ENCODE data around the gene GIMD1.
"Not testable (repeated sequence)": the region's sequence is repeated elsewhere in the genome, so short reads cannot be mapped to it uniquely, and the experiment has no call there.

The GIMD1 gene

DNA sequence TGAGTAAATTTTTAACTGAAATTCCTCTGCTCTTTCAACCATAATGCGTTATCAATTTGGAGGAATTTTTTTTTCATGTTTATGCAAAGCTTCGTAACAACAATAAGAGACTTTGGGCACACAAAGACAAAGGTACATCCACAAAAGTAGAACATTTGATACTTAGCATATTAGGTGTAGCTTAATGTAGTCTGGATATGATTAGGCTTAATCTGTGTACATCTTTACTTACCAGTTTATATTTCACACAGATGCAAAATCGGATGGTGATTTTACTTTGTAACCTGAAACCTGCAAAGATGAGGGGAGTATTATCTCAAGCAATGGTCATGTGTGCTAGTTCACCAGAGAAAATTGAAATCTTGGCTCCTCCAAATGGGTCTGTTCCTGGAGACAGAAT, 32.0 kb downstream of the GIMD1 start:
- Histone ChIP-seq H3K9me3 (ENCODE audit: control insufficient read depth in 1 of 2, low read length in 2 of 2) (peaks cover 0 to 5% of the 10 kb centered on the region in 2 donors), H3K4me3 (ENCODE audit: low read depth in 1 of 2, low read length in 2 of 2) (no peak overlapping the region), H3K4me1 (ENCODE audit: control insufficient read depth in 1 of 2, insufficient read depth in 2 of 2, low read length in 2 of 2) (peaks cover 0 to 8% of the 10 kb centered on the region in 2 donors), H3K36me3 (ENCODE audit: control insufficient read depth in 1 of 2, insufficient read depth in 2 of 2, low read length in 2 of 2) (peaks cover 19 to 68% of the 10 kb centered on the region in 2 donors), H3K9ac (ENCODE audit: low read depth in 1 of 2, low read length in 2 of 2) (no peak overlapping the region), H3K27ac (ENCODE audit: low read depth, low read length) (no peak overlapping the region), H3K27me3 (ENCODE audit: control insufficient read depth in 1 of 2, insufficient read depth in 2 of 2, low read length in 2 of 2) (no peaks in the 10 kb centered on the region)

DNA sequence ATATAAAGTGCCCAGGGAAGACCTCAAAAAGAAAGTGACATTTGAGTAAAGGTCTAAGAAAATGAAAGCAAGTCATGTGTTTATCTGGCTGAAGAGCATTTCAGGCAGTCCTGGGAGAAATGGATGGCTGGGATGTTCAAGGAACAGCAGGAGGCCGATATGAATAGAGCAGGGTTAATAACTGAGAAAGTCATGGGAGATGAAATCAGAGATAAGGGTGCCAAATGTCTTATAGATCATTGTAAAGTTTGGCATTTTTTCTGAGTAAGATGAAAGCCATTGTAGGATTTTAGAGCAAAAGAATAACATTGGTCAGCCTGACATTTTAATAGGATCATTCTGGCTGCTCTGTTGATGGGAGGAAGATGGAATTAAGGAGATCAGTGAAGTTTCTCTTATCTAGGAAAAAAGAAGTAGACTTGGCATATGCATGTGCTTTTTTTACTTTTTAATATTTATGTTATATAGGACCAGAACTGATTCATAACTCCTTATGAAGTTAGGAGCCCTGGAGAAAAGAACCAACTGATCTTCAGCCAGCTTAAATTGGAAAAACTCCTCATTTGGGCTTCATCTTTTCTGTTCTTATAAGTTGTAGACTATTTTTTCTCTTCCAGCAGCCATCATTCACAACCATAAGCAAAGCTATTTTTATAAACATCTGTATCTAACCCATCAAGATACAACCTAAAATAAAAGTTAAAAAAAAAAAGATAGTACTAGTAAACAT, 33.7 kb downstream of the GIMD1 start:
- Histone ChIP-seq H3K9ac (ENCODE audit: low read depth in 1 of 2, low read length in 2 of 2) (no peak overlapping the region), H3K9me3 (ENCODE audit: control insufficient read depth in 1 of 2, low read length in 2 of 2) (peaks cover 0 to 5% of the 10 kb centered on the region in 2 donors), H3K27me3 (ENCODE audit: control insufficient read depth in 1 of 2, insufficient read depth in 2 of 2, low read length in 2 of 2) (no peaks in the 10 kb centered on the region), H3K4me1 (ENCODE audit: control insufficient read depth in 1 of 2, insufficient read depth in 2 of 2, low read length in 2 of 2) (peaks cover 0 to 8% of the 10 kb centered on the region in 2 donors), H3K4me3 (ENCODE audit: low read depth in 1 of 2, low read length in 2 of 2) (no peak overlapping the region), H3K27ac (ENCODE audit: low read depth, low read length) (no peak overlapping the region), H3K36me3 (ENCODE audit: control insufficient read depth in 1 of 2, insufficient read depth in 2 of 2, low read length in 2 of 2) (peaks cover 21 to 67% of the 10 kb centered on the region in 2 donors)

DNA sequence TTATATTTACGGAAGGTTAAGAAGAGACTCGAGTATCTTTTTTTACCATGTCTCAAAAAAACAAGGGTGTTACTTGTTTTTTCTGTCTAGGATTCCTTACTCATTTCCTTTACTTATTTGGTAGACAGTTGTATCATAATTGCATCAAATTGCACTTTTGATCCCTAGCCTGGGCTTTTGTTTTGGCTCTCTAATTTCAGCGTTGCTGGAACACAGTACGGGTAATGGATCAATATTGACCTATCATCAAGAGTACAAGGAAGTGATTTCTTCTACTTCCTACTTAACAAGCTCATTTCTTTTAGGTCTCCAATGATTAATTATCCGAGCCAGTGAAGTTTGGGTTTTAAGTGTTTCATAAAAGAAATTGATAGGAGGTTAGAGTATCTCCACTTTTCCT, 35.4 kb downstream of the GIMD1 start:
- Histone ChIP-seq H3K27me3 (ENCODE audit: control insufficient read depth in 1 of 2, insufficient read depth in 2 of 2, low read length in 2 of 2) (no peaks in the 10 kb centered on the region), H3K9me3 (ENCODE audit: control insufficient read depth in 1 of 2, low read length in 2 of 2) (peaks cover 0 to 5% of the 10 kb centered on the region in 2 donors), H3K9ac (ENCODE audit: low read depth in 1 of 2, low read length in 2 of 2) (no peak overlapping the region), H3K4me1 (ENCODE audit: control insufficient read depth in 1 of 2, insufficient read depth in 2 of 2, low read length in 2 of 2) (peaks cover 0 to 8% of the 10 kb centered on the region in 2 donors), H3K4me3 (ENCODE audit: low read depth in 1 of 2, low read length in 2 of 2) (no peak overlapping the region), H3K36me3 (ENCODE audit: control insufficient read depth in 1 of 2, insufficient read depth in 2 of 2, low read length in 2 of 2) (peaks cover 19 to 57% of the 10 kb centered on the region in 2 donors), H3K27ac (ENCODE audit: low read depth, low read length) (no peak overlapping the region)

DNA sequence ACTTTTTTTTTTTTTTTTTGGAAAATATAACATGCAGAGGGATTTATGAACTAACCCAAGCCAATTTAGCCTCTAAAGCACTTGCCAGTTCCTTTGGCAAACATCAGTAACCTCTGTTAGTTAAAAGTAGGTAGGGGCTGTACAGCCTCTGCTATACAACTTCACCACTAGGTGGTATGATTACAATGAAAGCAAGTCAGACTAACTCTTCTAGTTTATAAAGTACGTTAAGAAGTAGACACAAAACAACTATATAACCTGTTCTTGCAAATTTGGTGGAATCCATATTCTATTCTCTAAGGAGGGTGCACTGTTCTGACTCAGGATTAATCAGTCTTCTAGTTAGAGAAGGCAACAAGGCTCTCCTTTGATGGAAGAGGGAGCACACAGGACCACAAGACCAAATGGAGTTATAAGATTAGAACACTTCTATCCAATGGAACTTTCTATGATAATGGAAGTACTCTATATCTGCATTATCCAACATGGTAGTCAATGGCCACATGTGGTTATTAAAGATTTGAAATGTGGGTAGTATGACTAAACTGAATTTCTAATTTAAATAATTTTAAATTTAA, 39.4 kb downstream of the GIMD1 start:
- Histone ChIP-seq H3K4me3 (ENCODE audit: low read depth in 1 of 2, low read length in 2 of 2) (no peak overlapping the region), H3K36me3 (ENCODE audit: control insufficient read depth in 1 of 2, insufficient read depth in 2 of 2, low read length in 2 of 2) (peaks cover 20 to 48% of the 10 kb centered on the region in 2 donors), H3K27me3 (ENCODE audit: control insufficient read depth in 1 of 2, insufficient read depth in 2 of 2, low read length in 2 of 2) (no peaks in the 10 kb centered on the region), H3K4me1 (ENCODE audit: control insufficient read depth in 1 of 2, insufficient read depth in 2 of 2, low read length in 2 of 2) (peaks cover 0 to 8% of the 10 kb centered on the region in 2 donors), H3K9me3 (ENCODE audit: control insufficient read depth in 1 of 2, low read length in 2 of 2) (no peaks in the 10 kb centered on the region), H3K9ac (ENCODE audit: low read depth in 1 of 2, low read length in 2 of 2) (no peak overlapping the region), H3K27ac (ENCODE audit: low read depth, low read length) (no peak overlapping the region)

DNA sequence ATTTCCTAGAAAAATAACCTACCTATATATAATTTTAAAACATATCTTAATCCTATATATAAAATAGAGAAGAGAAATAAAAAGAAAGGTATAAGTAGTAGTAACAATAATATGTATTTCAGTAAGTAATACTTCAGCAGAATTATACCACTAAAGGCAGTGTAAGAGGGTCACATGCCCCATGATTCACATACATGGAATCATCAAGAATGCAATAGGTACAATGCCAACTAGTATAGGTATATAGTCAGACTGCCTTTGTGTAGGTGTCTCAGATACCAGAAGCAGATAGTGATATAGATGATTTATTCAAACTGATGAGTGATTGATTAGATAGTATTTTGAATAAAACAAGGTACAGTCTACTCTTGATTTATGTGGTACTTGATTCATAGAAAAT, 42.8 kb downstream of the GIMD1 start:
- no peaks in the 10 kb centered on the region for H3K27me3 ChIP-seq (ENCODE audit: control insufficient read depth in 1 of 2, insufficient read depth in 2 of 2, low read length in 2 of 2)
- no peak overlapping the region for H3K27ac ChIP-seq (ENCODE audit: low read depth, low read length)
- no peak overlapping the region for H3K9ac ChIP-seq (ENCODE audit: low read depth in 1 of 2, low read length in 2 of 2)
- peaks cover 16 to 26% of the 10 kb centered on the region in 2 donors for H3K36me3 ChIP-seq (ENCODE audit: control insufficient read depth in 1 of 2, insufficient read depth in 2 of 2, low read length in 2 of 2)
- no peaks in the 10 kb centered on the region for H3K9me3 ChIP-seq (ENCODE audit: control insufficient read depth in 1 of 2, low read length in 2 of 2)
- no peak overlapping the region for H3K4me3 ChIP-seq (ENCODE audit: low read depth in 1 of 2, low read length in 2 of 2)
- H3K4me1 ChIP-seq (ENCODE audit: control insufficient read depth in 1 of 2, insufficient read depth in 2 of 2, low read length in 2 of 2) = no peaks in the 10 kb centered on the region

DNA sequence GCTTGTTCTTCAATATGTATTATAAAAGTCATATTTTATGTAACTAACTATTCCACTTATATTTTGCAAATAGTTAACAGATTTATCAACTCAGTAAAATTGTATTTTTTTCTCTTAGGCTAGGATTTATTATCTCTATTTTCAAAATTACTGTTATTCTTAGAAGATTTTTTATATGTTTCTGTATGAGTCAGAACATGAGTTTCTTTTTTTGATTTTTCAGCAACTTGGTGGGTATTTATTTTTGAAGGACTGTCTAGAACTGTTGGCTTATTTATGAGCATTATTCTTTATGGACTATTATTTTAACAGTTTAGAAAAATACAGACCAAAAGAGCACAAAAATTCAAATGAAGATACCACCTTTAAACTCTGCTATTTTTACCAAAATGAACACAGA, 45.5 kb downstream of the GIMD1 start:
- Histone ChIP-seq H3K9me3 (ENCODE audit: control insufficient read depth in 1 of 2, low read length in 2 of 2) (no peaks in the 10 kb centered on the region), H3K9ac (ENCODE audit: low read depth in 1 of 2, low read length in 2 of 2) (no peak overlapping the region), H3K27me3 (ENCODE audit: control insufficient read depth in 1 of 2, insufficient read depth in 2 of 2, low read length in 2 of 2) (no peaks in the 10 kb centered on the region), H3K4me3 (ENCODE audit: low read depth in 1 of 2, low read length in 2 of 2) (no peak overlapping the region), H3K27ac (ENCODE audit: low read depth, low read length) (no peak overlapping the region), H3K4me1 (ENCODE audit: control insufficient read depth in 1 of 2, insufficient read depth in 2 of 2, low read length in 2 of 2) (peaks cover 0 to 6% of the 10 kb centered on the region in 2 donors), H3K36me3 (ENCODE audit: control insufficient read depth in 1 of 2, insufficient read depth in 2 of 2, low read length in 2 of 2) (peaks cover 11 to 22% of the 10 kb centered on the region in 2 donors)

DNA sequence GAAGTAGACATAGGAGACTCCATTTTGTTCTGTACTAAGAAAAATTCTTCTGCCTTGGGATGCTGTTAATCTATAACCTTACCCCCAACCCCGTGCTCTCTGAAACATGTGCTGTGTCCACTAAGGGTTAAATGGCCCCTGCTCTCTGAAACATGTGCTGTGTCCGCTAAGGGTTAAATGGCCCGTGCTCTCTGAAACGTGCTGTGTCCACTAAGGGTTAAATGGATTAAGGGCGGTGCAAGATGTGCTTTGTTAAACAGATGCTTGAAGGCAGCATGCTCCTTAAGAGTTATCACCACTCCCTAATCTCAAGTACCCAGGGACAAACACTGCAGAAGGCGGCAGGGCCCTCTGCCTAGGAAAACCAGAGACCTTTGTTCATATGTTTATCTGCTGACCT, 46.8 kb downstream of the GIMD1 start:
- not testable (repeated sequence) for H3K4me3 ChIP-seq (ENCODE audit: low read depth in 1 of 2, low read length in 2 of 2); H3K36me3 ChIP-seq (ENCODE audit: control insufficient read depth in 1 of 2, insufficient read depth in 2 of 2, low read length in 2 of 2); H3K27ac ChIP-seq (ENCODE audit: low read depth, low read length); H3K9ac ChIP-seq (ENCODE audit: low read depth in 1 of 2, low read length in 2 of 2); H3K9me3 ChIP-seq (ENCODE audit: control insufficient read depth in 1 of 2, low read length in 2 of 2); H3K27me3 ChIP-seq (ENCODE audit: control insufficient read depth in 1 of 2, insufficient read depth in 2 of 2, low read length in 2 of 2)
- peaks cover 7 to 17% of the 10 kb centered on the region in 2 donors for H3K4me1 ChIP-seq (ENCODE audit: control insufficient read depth in 1 of 2, insufficient read depth in 2 of 2, low read length in 2 of 2)

DNA sequence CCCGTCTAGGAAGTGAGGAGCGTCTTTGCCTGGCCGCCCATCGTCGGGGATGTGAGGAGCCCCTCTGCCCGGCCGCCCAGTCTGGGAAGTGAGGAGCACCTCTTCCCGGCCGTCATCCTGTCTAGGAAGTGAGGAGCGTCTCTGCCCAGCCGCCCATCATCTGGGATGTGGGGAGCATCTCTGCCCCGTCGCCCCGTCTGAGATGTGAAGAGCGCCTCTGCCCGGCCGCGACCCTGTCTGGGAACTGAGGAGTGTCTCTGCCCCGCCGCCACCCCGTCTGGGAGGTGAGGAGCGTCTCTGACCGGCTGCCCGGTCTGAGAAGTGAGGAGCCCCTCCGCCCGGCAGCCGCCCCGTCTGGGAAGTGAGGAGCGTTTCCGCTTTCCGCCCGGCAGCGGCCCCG, 47.4 kb downstream of the GIMD1 start:
- not testable (repeated sequence) for H3K9me3 ChIP-seq (ENCODE audit: control insufficient read depth in 1 of 2, low read length in 2 of 2); H3K9ac ChIP-seq (ENCODE audit: low read depth in 1 of 2, low read length in 2 of 2); H3K27me3 ChIP-seq (ENCODE audit: control insufficient read depth in 1 of 2, insufficient read depth in 2 of 2, low read length in 2 of 2); H3K36me3 ChIP-seq (ENCODE audit: control insufficient read depth in 1 of 2, insufficient read depth in 2 of 2, low read length in 2 of 2); H3K27ac ChIP-seq (ENCODE audit: low read depth, low read length); H3K4me3 ChIP-seq (ENCODE audit: low read depth in 1 of 2, low read length in 2 of 2)
- H3K4me1 ChIP-seq (ENCODE audit: control insufficient read depth in 1 of 2, insufficient read depth in 2 of 2, low read length in 2 of 2) = peaks cover 7 to 17% of the 10 kb centered on the region in 2 donors

DNA sequence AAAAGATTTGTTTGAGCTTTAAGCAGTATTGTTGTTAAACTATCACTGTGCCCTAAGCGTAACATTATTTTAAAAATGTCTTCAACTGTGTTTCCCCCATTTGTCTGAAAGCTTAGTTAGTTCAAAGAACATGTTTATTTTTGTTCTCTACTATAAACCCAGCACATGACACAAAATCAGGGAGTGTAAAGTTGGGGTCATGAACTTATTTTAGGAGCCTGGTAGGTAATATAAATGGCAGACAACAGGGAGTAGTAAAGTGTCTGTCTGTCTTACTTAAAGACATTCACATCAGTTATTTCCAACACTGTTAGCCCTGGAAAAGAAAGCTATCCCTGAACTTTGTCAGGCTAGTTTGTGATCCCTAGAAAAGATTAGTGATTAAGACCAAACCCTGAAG, 48.3 kb downstream of the GIMD1 start:
- Histone ChIP-seq H3K9me3 (ENCODE audit: control insufficient read depth in 1 of 2, low read length in 2 of 2) (no peaks in the 10 kb centered on the region), H3K27me3 (ENCODE audit: control insufficient read depth in 1 of 2, insufficient read depth in 2 of 2, low read length in 2 of 2) (no peaks in the 10 kb centered on the region), H3K4me3 (ENCODE audit: low read depth in 1 of 2, low read length in 2 of 2) (no peak overlapping the region), H3K27ac (ENCODE audit: low read depth, low read length) (no peak overlapping the region), H3K4me1 (ENCODE audit: control insufficient read depth in 1 of 2, insufficient read depth in 2 of 2, low read length in 2 of 2) (peaks cover 12 to 17% of the 10 kb centered on the region in 2 donors), H3K36me3 (ENCODE audit: control insufficient read depth in 1 of 2, insufficient read depth in 2 of 2, low read length in 2 of 2) (no peaks in the 10 kb centered on the region), H3K9ac (ENCODE audit: low read depth in 1 of 2, low read length in 2 of 2) (no peak overlapping the region)

DNA sequence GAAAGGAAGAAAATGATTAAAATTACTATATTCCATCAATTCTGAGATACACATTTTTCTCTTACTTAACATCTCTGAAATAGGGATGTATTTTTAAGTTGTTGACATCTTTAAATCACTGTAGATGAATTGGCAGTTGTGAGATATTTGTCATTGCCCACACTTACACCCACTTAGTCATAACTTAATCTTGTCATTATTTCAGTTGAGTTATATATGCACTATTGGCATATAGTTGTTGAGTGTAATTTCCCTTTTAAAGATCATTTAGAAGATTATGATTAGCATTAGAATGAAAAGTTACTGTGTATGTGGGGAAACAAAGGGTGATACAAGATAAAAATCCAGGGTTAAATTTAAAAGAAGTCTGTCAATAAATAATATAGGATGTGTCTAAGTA, 50.1 kb downstream of the GIMD1 start:
- H3K9ac ChIP-seq (ENCODE audit: low read depth in 1 of 2, low read length in 2 of 2) = no peak overlapping the region
- H3K27me3 ChIP-seq (ENCODE audit: control insufficient read depth in 1 of 2, insufficient read depth in 2 of 2, low read length in 2 of 2) = no peaks in the 10 kb centered on the region
- H3K4me3 ChIP-seq (ENCODE audit: low read depth in 1 of 2, low read length in 2 of 2) = no peak overlapping the region
- H3K9me3 ChIP-seq (ENCODE audit: control insufficient read depth in 1 of 2, low read length in 2 of 2) = no peaks in the 10 kb centered on the region
- peaks cover 16 to 17% of the 10 kb centered on the region in 2 donors for H3K4me1 ChIP-seq (ENCODE audit: control insufficient read depth in 1 of 2, insufficient read depth in 2 of 2, low read length in 2 of 2)
- H3K27ac ChIP-seq (ENCODE audit: low read depth, low read length) = no peak overlapping the region
- H3K36me3 ChIP-seq (ENCODE audit: control insufficient read depth in 1 of 2, insufficient read depth in 2 of 2, low read length in 2 of 2) = no peaks in the 10 kb centered on the region

Measured in duodenal mucosa (tissue), 2 donors.